HG03354 (cell line): Measurements from ENCODE around the gene ZNF747.
"Not testable (repeated sequence)": the region's sequence is repeated elsewhere in the genome, so short reads cannot be mapped to it uniquely, and the experiment has no call there.

ENCODE experiments used
- ATAC-seq: cut with Tn5 transposase; IDR thresholded peaks from one replicate; pipeline ENCODE4 v1.9.1; 2021; ENCODE audit warnings: mild to moderate bottlenecking; ENCODE audit not compliant: unreplicated experiment, poor library complexity, severe bottlenecking

ZNF747 gene

DNA sequence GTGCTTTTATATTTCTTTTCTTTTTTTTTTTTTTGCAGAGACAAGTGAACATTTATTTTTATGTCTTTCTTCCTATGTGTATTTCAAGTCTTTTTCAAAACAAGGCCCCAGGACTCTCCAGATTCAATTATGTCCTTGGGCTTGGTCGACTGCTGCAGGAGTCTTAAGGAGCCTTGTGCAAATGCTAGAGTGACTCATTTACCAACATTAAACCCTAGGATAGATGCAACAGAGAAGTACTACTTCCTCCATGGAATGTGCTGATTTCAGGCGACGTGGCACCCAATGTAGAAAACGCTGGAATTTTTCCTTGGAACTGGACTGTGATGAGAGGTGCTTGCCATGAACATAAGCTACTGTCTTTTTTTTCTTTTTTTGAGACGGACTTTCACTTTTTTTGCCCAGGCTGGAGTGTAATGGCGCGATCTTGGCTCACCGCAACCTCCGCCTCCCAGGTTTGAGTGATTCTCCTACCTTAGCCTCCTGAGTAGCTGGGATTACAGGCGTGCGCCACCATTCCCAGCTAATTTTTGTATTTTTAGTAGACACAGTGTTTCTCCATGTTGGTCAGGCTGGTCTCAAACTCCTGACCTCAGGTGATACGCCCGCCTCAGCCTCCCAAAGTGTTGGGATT lies 1.9 kb upstream of the ZNF747 start:
- not testable (repeated sequence) for ATAC-seq

GRCh38 chr16:30535777-30536190 lies 1.1 kb upstream of the ZNF747 start:
- ATAC-seq = peak; percentile 46

- ATAC-seq = peak; percentile 8
Observed at GRCh38 chr16:30535106-30535776, 583 bp upstream of the ZNF747 start.

DNA sequence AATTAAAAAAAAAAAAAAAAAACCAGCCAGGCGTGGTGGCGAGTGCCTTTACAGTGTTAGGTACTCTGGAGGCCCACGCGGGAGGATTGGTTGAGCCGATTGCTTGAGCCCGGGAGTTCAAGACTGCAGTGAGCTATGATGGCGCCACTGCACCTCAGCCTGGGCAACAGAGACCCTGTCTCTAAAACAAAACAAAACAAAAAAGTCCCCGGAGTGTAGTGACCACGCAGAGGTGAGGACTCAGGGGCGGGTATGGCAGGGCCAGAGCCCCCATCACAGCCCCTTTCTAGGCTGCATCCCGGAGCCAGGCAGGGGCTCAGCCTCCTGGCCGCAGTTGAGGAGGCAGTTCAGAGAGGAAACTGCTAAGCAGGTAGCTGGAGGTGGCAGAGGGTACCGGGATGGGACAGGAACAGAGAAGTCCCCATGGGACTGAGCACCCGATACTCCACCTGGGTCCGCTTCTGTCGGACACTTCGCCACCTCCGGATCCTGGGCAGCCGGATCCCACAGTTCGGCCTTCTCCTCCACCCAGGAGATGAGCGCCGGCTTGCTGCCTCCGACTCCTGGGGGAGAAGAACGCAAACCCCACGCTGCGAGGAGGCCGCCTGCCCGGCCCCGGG lies 800 bp downstream of the ZNF747 start:
- peak; percentile 18 for ATAC-seq

- no peak for ATAC-seq
Observed at GRCh38 chr16:30533146-30533522, 1.5 kb downstream of the ZNF747 start.

DNA sequence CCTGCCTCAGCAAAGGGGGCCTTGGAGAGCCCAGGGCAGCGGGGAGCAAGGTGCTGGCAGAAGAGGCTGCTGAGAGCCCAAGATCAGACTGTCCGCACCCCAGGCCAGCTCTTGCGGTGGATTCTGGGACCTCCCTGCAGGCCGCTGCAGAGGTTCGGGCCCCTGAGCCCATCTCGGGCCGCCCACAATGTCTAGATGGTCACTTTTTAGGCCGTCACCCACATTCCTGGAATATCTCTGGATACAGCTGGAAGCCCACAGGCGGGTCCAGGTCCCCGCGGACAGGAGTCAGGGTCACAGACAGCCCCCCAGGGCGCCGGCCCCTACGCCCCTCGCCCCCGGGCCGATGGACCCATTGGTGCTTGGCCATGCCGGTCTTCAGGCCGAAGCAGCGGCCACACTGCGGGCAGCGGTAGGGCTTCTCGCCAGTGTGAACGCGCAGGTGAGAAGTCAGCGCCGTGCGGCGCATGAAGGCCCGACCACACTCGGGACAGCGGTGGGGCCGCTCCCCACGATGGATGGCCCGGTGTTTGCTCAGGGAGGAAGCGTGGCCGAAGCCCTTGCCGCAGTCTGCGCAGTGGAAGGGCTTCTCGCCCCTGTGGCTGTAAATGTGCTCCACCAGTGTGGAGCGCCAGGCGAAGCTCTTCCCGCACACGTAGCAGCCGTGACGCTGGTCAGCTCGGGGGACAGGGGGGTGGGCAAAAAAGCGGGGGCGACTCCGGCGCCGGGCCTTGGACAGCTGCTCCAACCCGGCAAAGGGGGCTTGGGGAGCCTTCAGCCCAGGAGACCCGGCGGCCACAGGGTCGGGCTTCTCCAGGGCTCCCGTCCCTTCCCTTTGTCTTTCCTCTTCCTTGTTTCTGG lies 2.1 kb downstream of the ZNF747 start:
- ATAC-seq = no peak

DNA sequence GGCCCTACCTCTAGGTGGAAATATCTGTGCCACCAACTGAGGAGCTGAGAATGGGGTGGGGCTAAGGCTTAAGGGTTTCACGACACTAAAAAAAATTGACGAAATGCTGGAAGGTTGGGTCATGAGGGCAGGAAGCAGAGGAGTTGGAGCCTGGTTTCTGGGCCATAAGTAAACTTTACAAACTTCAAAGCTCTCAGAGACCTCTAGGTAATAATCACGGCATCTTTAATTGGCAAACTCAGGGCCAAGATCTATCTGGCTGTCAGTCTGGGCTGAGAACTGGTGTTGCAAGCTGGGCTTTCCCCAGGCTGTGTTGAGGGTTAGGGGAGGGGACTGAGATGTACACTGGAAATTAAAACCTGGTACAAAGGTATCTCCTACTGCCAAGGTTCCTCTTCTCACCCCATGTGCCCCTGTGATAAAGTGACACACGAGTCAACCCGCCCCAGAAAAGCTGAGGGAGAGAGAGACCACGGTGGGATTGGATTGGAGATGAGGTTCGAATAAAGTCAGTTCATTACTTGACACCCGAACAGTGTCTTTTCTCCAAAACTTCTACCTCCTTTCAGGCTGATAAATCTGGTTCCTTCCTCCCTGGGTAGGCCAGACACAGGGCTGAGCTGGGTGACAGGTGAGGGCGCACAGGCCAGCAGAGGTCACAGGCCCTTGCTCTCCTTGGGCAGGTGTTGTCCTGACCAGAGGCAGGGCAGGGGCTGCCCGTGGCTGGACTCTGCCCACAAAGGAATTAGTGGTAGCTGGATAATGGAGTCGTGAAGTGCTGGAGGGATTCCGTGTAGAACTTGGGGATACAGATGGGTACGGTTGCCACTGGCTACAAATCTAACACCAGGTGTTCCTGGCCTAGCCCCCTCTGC lies 4.3 kb downstream of the ZNF747 start:
- ATAC-seq = no peak

- no peak for ATAC-seq
Observed at GRCh38 chr16:30528799-30529457, 5.7 kb downstream of the ZNF747 start.

DNA sequence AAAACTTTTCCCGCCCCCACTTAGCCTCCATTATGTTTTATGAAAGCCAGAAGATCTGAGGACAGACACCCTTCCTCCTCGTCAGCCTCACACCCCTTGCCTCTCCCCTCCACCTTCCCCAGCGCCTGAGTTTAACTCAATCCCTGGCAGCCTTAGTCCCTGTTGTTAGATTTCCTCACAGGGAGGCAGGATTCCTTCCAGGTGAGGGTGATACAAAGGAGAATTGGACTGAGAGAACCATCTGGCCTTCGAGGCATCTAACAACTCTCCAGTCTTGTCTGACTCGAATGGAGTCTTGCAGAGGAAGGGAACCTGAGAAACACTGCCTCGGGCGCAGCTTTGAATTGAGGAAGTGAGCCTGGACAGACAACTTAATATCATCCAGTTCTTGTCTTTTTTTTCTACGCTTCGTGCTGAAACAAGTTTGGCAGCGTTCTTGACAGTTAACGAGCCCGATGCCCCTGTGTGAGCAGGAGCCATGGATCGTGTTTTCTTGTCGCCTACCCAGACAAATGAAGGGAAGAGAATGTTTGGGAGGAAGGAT lies 7.0 kb downstream of the ZNF747 start:
- ATAC-seq = no peak

DNA sequence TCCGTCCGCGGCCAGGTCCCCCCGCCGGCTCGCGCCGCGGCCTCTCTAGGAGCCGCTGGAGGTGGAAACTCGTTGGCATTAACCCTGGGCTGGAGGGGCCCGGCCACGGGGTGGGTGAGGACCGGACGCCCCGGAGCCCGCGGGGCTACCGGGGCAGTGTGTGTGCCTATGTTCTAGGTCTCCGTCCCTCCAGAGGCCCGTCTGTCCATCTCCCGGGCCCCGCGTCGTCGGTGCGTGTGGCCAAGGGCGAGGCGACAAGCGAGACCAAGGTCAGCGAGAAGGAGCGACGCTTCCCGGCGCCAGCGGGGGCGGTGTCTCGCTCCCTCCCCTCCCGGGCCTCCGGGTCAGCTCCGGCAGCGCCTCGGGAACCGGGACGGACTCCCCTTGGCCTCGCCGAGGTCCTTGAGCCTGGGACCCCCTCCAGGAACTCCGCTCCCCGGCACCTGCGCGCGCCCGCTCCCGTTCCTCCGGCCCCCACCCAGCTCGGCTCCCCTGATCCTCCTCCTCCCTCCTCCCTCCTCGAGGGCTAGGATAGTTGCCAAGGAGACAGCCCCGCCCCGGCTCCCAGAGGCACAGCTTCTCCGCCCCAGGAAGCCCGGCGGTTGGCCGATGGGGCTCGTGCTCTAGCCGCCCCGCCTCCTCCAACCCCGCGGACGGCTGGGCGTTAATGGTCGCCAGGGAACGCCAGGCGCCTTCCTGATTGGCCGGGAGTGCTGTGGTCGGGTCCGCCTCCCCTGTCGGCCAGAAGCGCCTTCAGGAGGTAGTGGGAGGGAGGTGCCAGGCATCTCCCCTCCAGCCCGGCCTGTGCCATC lies 7.6 kb downstream of the ZNF747 start:
- ATAC-seq = peak; percentile 84

- ATAC-seq = peak; percentile 11
Observed at GRCh38 chr16:30526137-30526822, 8.4 kb downstream of the ZNF747 start, which contains the start of gene ZNF768. Gene ZNF768 (minus strand): TSS chr16:30526566. CDS start chr16:30526413, 153 bp downstream.

DNA sequence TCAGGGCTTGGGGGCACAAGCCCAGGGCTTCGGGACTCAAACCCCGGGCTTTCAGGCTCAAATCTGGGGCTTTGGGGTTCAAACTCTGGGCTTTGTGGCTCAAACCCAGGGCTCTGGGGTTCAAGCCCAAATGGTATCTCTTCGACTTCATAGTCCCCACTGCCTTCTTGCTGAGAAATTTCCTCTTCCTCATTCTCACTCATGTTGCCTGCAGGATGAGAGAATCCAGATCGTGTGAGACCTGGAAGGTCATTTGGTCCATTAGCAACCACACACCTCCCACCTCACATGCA lies 8.9 kb downstream of the ZNF747 start:
- no peak for ATAC-seq

GRCh38 chr16:30524575-30525568 lies 9.8 kb downstream of the ZNF747 start:
- no peak for ATAC-seq

GRCh38 chr16:30523768-30524574 lies 10.7 kb downstream of the ZNF747 start:
- ATAC-seq = no peak

DNA sequence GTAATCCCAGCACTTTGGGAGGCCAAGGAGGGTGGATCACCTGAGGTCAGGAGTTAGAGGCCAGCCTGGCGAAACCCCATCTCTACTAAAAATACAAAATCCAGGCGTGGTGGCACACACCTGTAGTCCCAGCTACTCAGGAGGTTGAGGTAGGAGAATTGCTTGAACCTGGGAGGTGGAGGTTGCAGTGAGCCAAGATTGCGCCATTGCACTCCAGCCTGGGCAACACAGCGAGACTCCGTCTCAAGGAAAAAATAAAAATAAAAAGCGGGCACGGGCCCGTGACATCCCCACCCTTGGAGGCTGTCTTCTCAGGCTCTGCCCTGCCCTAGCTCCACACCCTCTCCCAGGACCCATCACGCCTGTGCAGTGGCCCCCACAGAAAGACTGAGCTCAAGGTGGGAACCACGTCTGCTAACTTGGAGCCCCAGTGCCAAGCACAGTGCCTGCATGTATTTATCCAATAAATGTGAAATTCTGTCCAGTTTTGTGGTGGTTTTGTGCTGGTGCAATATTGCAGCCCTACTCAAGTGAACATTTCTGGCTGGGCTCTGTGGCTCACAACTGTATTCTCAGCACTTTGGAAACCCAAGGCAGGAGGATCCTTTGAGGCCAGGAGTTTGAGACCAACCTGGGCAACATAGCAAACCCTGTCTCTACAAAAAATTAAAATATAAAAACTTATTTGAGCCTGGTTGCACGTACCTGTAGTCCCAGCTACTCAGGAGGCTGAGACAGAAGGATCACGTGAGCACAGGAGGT lies 11.8 kb downstream of the ZNF747 start:
- ATAC-seq = not testable (repeated sequence)
